ENCODE results near the gene DYNLT2B.
"Not testable (repeated sequence)": the region's sequence is repeated elsewhere in the genome, so short reads cannot be mapped to it uniquely, and the experiment has no call there.

DYNLT2B gene

GRCh38 chr3:196315821-196316220 is 2.2 kb downstream of the DYNLT2B start:
- TF ChIP-seq TOX (CRISPR knock-in tag; IDR thresholded peaks at IDR 0.05; ENCODE audit: borderline replicate concordance): no peak
- no peak for TF ChIP-seq BACH2 (CRISPR knock-in tag; IDR thresholded peaks at IDR 0.05; ENCODE audit: borderline replicate concordance)
- TF ChIP-seq OSR1 (CRISPR knock-in tag; IDR thresholded peaks at IDR 0.05): no peak
- no peak for TF ChIP-seq ZNF8 (CRISPR knock-in tag; IDR thresholded peaks at IDR 0.05)
- TF ChIP-seq POU6F1 (CRISPR knock-in tag; IDR thresholded peaks at IDR 0.05; ENCODE audit: borderline replicate concordance, low read depth): no peak
- no peak for TF ChIP-seq ARNTL (CRISPR knock-in tag; IDR thresholded peaks at IDR 0.05; ENCODE audit: borderline replicate concordance, low read depth)
- no peak for ATAC-seq

GRCh38 chr3:196314597-196314996 is 3.4 kb downstream of the DYNLT2B start:
- ATAC-seq: no peak
- TF ChIP-seq OSR1 (CRISPR knock-in tag; IDR thresholded peaks at IDR 0.05) (no peak), ESRRG (CRISPR knock-in tag; IDR thresholded peaks at IDR 0.05) (no peak), GLIS3 (CRISPR knock-in tag; IDR thresholded peaks at IDR 0.05) (no peak), ARNTL (CRISPR knock-in tag; IDR thresholded peaks at IDR 0.05; ENCODE audit: borderline replicate concordance, low read depth) (no peak), ZFP30 (CRISPR knock-in tag; IDR thresholded peaks at IDR 0.05) (no peak), ISL1 (CRISPR knock-in tag; IDR thresholded peaks at IDR 0.05) (no peak), ZC3H10 (CRISPR knock-in tag; IDR thresholded peaks at IDR 0.05) (no peak), TOX (CRISPR knock-in tag; IDR thresholded peaks at IDR 0.05; ENCODE audit: borderline replicate concordance) (no peak), ZNF565 (CRISPR knock-in tag; conservative IDR thresholded peaks at IDR 0.05; ENCODE audit: low read depth) (no peak), ZNF8 (CRISPR knock-in tag; IDR thresholded peaks at IDR 0.05) (no peak), CREB5 (CRISPR knock-in tag; IDR thresholded peaks at IDR 0.05; ENCODE audit: low read depth) (no peak)

GRCh38 chr3:196314086-196314485 is 4.0 kb downstream of the DYNLT2B start:
- not testable (repeated sequence) for ATAC-seq

GRCh38 chr3:196302960-196303359 is 15.1 kb downstream of the DYNLT2B start:
- not testable (repeated sequence) for ATAC-seq

GRCh38 chr3:196302551-196302950 is 15.5 kb downstream of the DYNLT2B start:
- ATAC-seq: not testable (repeated sequence)

GRCh38 chr3:196298521-196298920 is 19.5 kb downstream of the DYNLT2B start:
- TF ChIP-seq ZC3H10 (CRISPR knock-in tag; IDR thresholded peaks at IDR 0.05) (no peak), CREB5 (CRISPR knock-in tag; IDR thresholded peaks at IDR 0.05; ENCODE audit: low read depth) (no peak), TCF4 (CRISPR knock-in tag; IDR thresholded peaks at IDR 0.05; ENCODE audit: borderline replicate concordance) (no peak), CSRNP3 (CRISPR knock-in tag; IDR thresholded peaks at IDR 0.05) (no peak), ESRRG (CRISPR knock-in tag; IDR thresholded peaks at IDR 0.05) (no peak), ZNF565 (CRISPR knock-in tag; conservative IDR thresholded peaks at IDR 0.05; ENCODE audit: low read depth) (no peak), BACH2 (CRISPR knock-in tag; IDR thresholded peaks at IDR 0.05; ENCODE audit: borderline replicate concordance) (no peak), ZNF8 (CRISPR knock-in tag; IDR thresholded peaks at IDR 0.05) (no peak), ISL1 (CRISPR knock-in tag; IDR thresholded peaks at IDR 0.05) (no peak)
- no peak for ATAC-seq

- no peak for ATAC-seq
- TF ChIP-seq SNAI2 (CRISPR knock-in tag; IDR thresholded peaks at IDR 0.05) (no peak), CSDC2 (CRISPR knock-in tag; IDR thresholded peaks at IDR 0.05) (no peak), CSRNP3 (CRISPR knock-in tag; IDR thresholded peaks at IDR 0.05) (no peak), POU6F1 (CRISPR knock-in tag; IDR thresholded peaks at IDR 0.05; ENCODE audit: borderline replicate concordance, low read depth) (no peak), ZC3H10 (CRISPR knock-in tag; IDR thresholded peaks at IDR 0.05) (no peak), RARB (CRISPR knock-in tag; IDR thresholded peaks at IDR 0.05) (no peak), ZFP3 (CRISPR knock-in tag; IDR thresholded peaks at IDR 0.05) (no peak), ZFP30 (CRISPR knock-in tag; IDR thresholded peaks at IDR 0.05) (no peak), OSR1 (CRISPR knock-in tag; IDR thresholded peaks at IDR 0.05) (no peak), ZNF70 (CRISPR knock-in tag; IDR thresholded peaks at IDR 0.05) (no peak), ZNF8 (CRISPR knock-in tag; IDR thresholded peaks at IDR 0.05) (no peak), GLIS3 (CRISPR knock-in tag; IDR thresholded peaks at IDR 0.05) (no peak), TCF4 (CRISPR knock-in tag; IDR thresholded peaks at IDR 0.05; ENCODE audit: borderline replicate concordance) (no peak), ZNF565 (CRISPR knock-in tag; conservative IDR thresholded peaks at IDR 0.05; ENCODE audit: low read depth) (no peak), TOX (CRISPR knock-in tag; IDR thresholded peaks at IDR 0.05; ENCODE audit: borderline replicate concordance) (no peak)
Observed at GRCh38 chr3:196292286-196292923, 25.6 kb downstream of the DYNLT2B start.

Data from SK-N-SH treated with all-trans-retinoic acid at 6 μM for 48 hours (cell line).